Duodenal mucosa (tissue), 2 donors: ENCODE data around the gene RAB29.
"Not testable (repeated sequence)": the region's sequence is repeated elsewhere in the genome, so short reads cannot be mapped to it uniquely, and the experiment has no call there.

Source experiments
- H3K27ac ChIP-seq: one replicate; pipeline ENCODE4 v1.7.0; 2013; ENCODE audit warnings: low read depth, low read length
- H3K27me3 ChIP-seq, 2 donors: one replicate each; pipeline ENCODE4 v1.7.0; 2013; ENCODE audit warnings: low read length in 2 of 2, control low read depth in 1 of 2; ENCODE audit not compliant: insufficient read depth in 2 of 2, control insufficient read depth in 1 of 2
- H3K36me3 ChIP-seq, 2 donors: one replicate each; pipeline ENCODE4 v1.7.0; 2013; ENCODE audit warnings: low read length in 2 of 2, control low read depth in 1 of 2; ENCODE audit not compliant: insufficient read depth in 2 of 2, control insufficient read depth in 1 of 2
- H3K4me1 ChIP-seq, 2 donors: one replicate each; pipeline ENCODE4 v1.7.0; 2013; ENCODE audit warnings: low read length in 2 of 2, control low read depth in 1 of 2; ENCODE audit not compliant: insufficient read depth in 2 of 2, control insufficient read depth in 1 of 2
- H3K4me3 ChIP-seq, 2 donors: one replicate each; pipeline ENCODE4 v1.7.0; 2013; ENCODE audit warnings: low read length in 2 of 2, low read depth in 1 of 2
- H3K9ac ChIP-seq, 2 donors: one replicate each; pipeline ENCODE4 v1.7.0; 2013; ENCODE audit warnings: low read length in 2 of 2, low read depth in 1 of 2
- H3K9me3 ChIP-seq, 2 donors: one replicate each; pipeline ENCODE4 v1.7.0; 2013; ENCODE audit warnings: low read length in 2 of 2, control low read depth in 1 of 2; ENCODE audit not compliant: control insufficient read depth in 1 of 2

The RAB29 gene

GRCh38 chr1:205729945-205730610 is 45.2 kb downstream of the RAB29 start:
- Histone ChIP-seq H3K4me3 (no peak overlapping the region), H3K27ac (no peak overlapping the region), H3K4me1 (no peaks in the 10 kb centered on the region), H3K9ac (no peak overlapping the region), H3K9me3 (no peaks in the 10 kb centered on the region), H3K36me3 (peaks cover 2 to 17% of the 10 kb centered on the region in 2 donors), H3K27me3 (no peaks in the 10 kb centered on the region)

GRCh38 chr1:205726619-205727125 is 48.6 kb downstream of the RAB29 start:
- H3K27me3 ChIP-seq: no peaks in the 10 kb centered on the region
- no peak overlapping the region for H3K9ac ChIP-seq
- H3K27ac ChIP-seq: no peak overlapping the region
- H3K4me3 ChIP-seq: no peak overlapping the region
- peaks cover 2 to 22% of the 10 kb centered on the region in 2 donors for H3K36me3 ChIP-seq
- no peaks in the 10 kb centered on the region for H3K4me1 ChIP-seq
- H3K9me3 ChIP-seq: no peaks in the 10 kb centered on the region

GRCh38 chr1:205725514-205725913 is 49.8 kb downstream of the RAB29 start:
- Histone ChIP-seq H3K4me1 (no peaks in the 10 kb centered on the region), H3K4me3 (no peak overlapping the region), H3K36me3 (peaks cover 5 to 28% of the 10 kb centered on the region in 2 donors), H3K9me3 (no peaks in the 10 kb centered on the region), H3K9ac (no peak overlapping the region), H3K27me3 (no peaks in the 10 kb centered on the region), H3K27ac (no peak overlapping the region)

- H3K4me3 ChIP-seq, H3K27ac ChIP-seq, H3K9me3 ChIP-seq, H3K9ac ChIP-seq, H3K27me3 ChIP-seq: not testable (repeated sequence)
- peaks cover 25 to 43% of the 10 kb centered on the region in 2 donors for H3K36me3 ChIP-seq
- H3K4me1 ChIP-seq: peaks cover 3 to 11% of the 10 kb centered on the region in 2 donors
Measured at GRCh38 chr1:205720740-205721139, 54.5 kb downstream of the RAB29 start.

GRCh38 chr1:205719762-205720161 is 55.5 kb downstream of the RAB29 start:
- Histone ChIP-seq H3K9me3 (no peaks in the 10 kb centered on the region), H3K9ac (no peak overlapping the region), H3K4me1 (peaks cover 3 to 11% of the 10 kb centered on the region in 2 donors), H3K27ac (no peak overlapping the region), H3K27me3 (no peaks in the 10 kb centered on the region), H3K4me3 (no peak overlapping the region), H3K36me3 (peaks cover 34 to 46% of the 10 kb centered on the region in 2 donors)

- H3K36me3 ChIP-seq: peaks cover 36 to 46% of the 10 kb centered on the region in 2 donors
- no peak overlapping the region for H3K4me3 ChIP-seq
- H3K4me1 ChIP-seq: peaks cover 3 to 11% of the 10 kb centered on the region in 2 donors
- H3K9ac ChIP-seq: no peak overlapping the region
- no peak overlapping the region for H3K27ac ChIP-seq
- no peaks in the 10 kb centered on the region for H3K27me3 ChIP-seq
- H3K9me3 ChIP-seq: no peaks in the 10 kb centered on the region
Measured at GRCh38 chr1:205719015-205719414, 56.3 kb downstream of the RAB29 start.
